Occipital lobe (tissue), 2 donors: ENCODE data around the gene AHCYL2. TPM values are rescaled to one million over a fixed set of nuclear protein-coding genes. Genes with fewer than 3 reads are reported as not detected.
"Not testable (repeated sequence)": the region's sequence is repeated elsewhere in the genome, so short reads cannot be mapped to it uniquely, and the experiment has no call there.

Experiments used
- DNase-seq: peaks from one replicate; lab custom pipeline; 2025; lab: John Stamatoyannopoulos, UW
- total RNA-seq: library from RNA; depleted of rRNA; stranded (reverse); fragments of >200 nt; gene quantifications from one replicate; pipeline ENCODE4 v1.2.3, GENCODE V29; 2014

The AHCYL2 gene
- total RNA-seq, 1 donor from 2014 or later, result 22.8 TPM

GRCh38 chr7:129244220-129244619, 19.4 kb downstream of the AHCYL2 start:
- DNase-seq, result no peak

- no peak for DNase-seq
These were observed 20.7 kb downstream of the AHCYL2 start for GRCh38 chr7:129245533-129245932.

- DNase-seq, result no peak
These were observed 22.3 kb downstream of the AHCYL2 start for GRCh38 chr7:129247087-129247486.

- DNase-seq, result no peak
These were observed 27.3 kb downstream of the AHCYL2 start for GRCh38 chr7:129252128-129252527.

GRCh38 chr7:129252603-129253002, 27.8 kb downstream of the AHCYL2 start:
- not testable (repeated sequence) for DNase-seq

- no peak for DNase-seq
These were observed 31.0 kb downstream of the AHCYL2 start for GRCh38 chr7:129255800-129256199.

- DNase-seq, result no peak
These were observed 31.4 kb downstream of the AHCYL2 start for GRCh38 chr7:129256221-129256620.

GRCh38 chr7:129257168-129257567, 32.3 kb downstream of the AHCYL2 start:
- no peak for DNase-seq

GRCh38 chr7:129258649-129259389, 34.0 kb downstream of the AHCYL2 start:
- no peak for DNase-seq

- no peak for DNase-seq
These were observed 37.5 kb downstream of the AHCYL2 start for GRCh38 chr7:129262324-129262723.

GRCh38 chr7:129263168-129263567, 38.3 kb downstream of the AHCYL2 start:
- no peak for DNase-seq

- no peak for DNase-seq
These were observed 39.7 kb downstream of the AHCYL2 start for GRCh38 chr7:129264534-129264933.

- no peak for DNase-seq
These were observed 40.5 kb downstream of the AHCYL2 start for GRCh38 chr7:129265328-129265727.

GRCh38 chr7:129266181-129266580, 41.4 kb downstream of the AHCYL2 start:
- DNase-seq, result no peak

- no peak for DNase-seq
These were observed 45.2 kb downstream of the AHCYL2 start for GRCh38 chr7:129270077-129270476.

- no peak for DNase-seq
These were observed 46.9 kb downstream of the AHCYL2 start for GRCh38 chr7:129271500-129272355.

GRCh38 chr7:129273936-129274335, 49.1 kb downstream of the AHCYL2 start:
- DNase-seq, result no peak

GRCh38 chr7:129277629-129278028, 52.8 kb downstream of the AHCYL2 start:
- no peak for DNase-seq

- DNase-seq, result no peak
These were observed 53.9 kb downstream of the AHCYL2 start for GRCh38 chr7:129278688-129279087.

GRCh38 chr7:129279757-129280156, 54.9 kb downstream of the AHCYL2 start:
- DNase-seq, result no peak

GRCh38 chr7:129281163-129281562, 56.3 kb downstream of the AHCYL2 start:
- DNase-seq, result no peak

GRCh38 chr7:129282865-129283264, 58.0 kb downstream of the AHCYL2 start:
- no peak for DNase-seq

- no peak for DNase-seq
These were observed 59.1 kb downstream of the AHCYL2 start for GRCh38 chr7:129283936-129284335.
